Left forelimb (tissue), 1 donor: ENCODE results near the gene CYP4F11.
"Not testable (repeated sequence)": the region's sequence is repeated elsewhere in the genome, so short reads cannot be mapped to it uniquely, and the experiment has no call there.

Source experiments
- DNase-seq: peaks from one replicate; pipeline ENCODE4 v3.0.0-alpha.2; 2018; ENCODE audit warnings: low spot score

CYP4F11 gene

DNA sequence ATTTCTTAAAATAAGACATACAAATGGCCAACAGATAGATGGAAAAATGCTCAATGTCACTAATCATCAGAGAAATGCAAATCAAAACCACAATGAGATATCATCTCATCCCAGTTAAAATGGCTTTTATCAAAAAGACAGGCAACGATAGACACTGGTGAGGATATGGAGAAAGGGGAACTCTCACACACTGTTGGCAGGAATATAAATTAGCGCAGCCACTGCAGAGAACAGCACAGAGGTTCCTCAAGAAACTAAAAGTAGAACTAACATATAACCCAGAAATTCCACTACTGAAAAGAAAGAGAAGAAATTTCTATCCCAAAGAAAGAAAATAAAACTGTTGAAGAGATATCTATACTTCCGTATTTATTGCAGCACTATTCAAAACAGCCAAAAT, 51.0 kb downstream of the CYP4F11 start:
- not testable (repeated sequence) for DNase-seq

DNA sequence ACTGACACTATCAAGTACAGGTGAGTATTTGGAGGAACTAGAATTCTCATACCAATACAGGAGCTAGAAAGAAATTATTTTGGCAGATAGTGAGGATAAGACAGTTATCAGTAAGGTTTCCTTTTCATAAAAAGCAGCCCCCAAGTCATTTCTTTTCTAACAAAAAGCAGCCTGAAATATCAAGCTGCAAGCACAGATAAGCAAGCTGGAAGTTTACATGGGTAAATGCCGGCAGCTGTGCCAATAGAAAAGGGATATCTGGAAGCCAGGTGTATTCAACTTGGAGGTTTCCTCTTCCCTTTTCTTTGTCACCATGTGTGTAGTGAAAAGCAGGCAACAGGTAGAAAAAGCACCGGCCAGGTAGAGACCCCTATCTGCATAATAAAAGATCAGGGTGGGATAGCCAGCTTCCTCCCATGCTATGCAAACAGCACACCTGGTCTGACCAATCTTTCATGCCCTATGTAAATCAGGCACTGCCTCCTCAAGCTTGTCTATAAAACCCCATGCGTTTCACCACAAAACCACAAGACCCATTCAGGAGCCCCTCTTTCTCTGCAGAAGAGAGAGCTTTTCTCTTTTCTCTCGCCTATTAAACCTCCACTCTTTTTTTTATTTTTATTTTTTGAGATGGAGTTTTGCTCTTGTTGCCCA, 59.4 kb downstream of the CYP4F11 start:
- no peak for DNase-seq

DNA sequence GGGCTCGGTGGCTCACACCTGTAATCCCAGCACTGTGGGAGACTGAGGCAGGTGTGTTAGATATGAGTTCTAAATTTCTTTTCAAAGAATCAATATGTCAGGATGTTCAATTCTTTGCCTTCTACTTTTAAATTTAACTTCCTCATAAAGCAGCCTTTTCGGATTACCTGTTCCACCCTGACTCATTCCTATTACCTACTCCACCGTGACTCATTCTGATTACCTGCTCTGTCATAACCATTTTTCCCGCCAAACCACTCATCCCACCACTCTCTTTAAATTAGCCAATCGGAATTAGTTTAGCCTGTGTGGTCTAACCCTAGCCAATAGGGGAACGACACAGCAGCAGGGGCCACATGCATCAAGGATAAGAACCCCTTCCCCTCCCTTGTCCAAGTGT, 60.6 kb downstream of the CYP4F11 start:
- DNase-seq, result not testable (repeated sequence)

DNA sequence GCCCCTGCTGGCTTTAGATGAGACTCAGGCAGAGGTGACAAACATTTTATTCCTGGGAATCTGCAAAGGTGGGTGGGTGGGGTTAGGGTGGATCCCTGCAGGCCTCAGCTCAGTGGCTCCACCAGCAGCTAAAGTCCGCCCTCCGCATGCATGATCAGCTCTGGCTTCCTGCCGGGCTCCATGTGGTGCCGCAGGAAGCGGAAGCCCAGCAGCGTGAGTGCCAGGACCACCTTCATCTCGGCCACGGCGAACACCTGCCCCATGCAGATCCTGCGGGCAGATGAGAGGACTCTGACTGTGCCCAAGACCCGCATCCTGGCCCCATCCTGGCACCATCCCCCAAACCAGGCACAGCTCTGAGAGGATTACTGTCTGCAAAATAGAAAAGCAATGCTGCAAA, 62.8 kb downstream of the CYP4F11 start:
- no peak for DNase-seq

DNA sequence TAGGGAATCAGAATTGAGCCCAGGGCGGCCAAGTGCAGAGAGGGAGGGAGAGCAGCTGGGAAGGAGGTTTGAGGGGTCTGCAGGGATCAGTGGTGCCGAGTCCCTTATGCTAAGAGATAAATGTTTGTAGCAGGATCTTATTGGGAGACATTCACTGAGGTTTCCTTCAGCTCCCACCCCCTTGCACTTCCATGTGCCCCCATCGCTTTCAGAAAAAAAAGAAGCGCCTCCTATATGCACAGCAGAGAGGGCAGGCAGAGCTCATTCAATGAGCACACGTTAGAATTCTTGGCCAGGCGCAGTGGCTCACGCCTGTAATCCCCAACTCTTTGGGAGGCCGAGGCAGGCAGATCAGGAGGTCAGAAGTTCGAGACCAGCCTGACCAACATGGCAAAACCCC, 64.5 kb downstream of the CYP4F11 start:
- DNase-seq, result no peak

DNA sequence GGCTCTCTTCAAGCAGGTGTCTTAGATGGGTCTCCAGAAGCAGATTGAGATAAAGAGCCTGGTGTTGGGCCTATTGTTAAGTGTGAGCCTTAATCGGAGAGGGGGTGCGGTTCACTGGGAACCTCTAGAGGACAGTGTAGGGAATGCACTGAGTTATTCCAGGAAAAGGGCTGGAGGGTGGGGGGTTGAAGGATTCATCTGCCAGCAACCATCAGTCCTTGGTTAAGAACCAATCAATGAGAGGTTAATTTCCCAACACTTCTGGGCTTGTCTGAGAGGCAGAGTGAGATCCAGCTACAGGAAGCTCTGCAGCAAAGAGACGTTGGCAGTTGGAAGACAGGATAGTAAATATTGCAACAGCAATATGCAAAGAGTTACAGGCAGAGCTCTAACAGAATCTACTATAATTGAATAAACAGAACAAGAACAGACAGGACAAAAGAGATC, 65.2 kb downstream of the CYP4F11 start:
- no peak for DNase-seq

DNA sequence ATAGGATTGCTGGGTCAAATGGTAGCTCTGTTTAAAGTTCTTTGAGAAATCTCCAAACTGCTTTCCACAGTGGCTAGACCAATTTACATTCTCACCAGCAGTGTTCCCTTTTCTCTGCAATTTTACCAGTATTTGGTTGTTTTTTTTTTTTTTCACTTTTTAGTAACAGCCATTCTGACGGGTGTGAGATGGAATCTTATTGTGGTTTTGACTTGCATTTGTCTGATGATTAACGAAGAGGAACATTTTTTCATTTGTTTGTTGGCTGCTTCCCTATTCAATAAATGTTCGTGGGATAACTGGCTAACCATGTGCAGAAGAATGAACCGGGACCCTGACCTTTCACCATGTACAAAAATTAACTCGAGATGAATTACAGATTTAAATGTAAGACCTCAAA, 67.7 kb downstream of the CYP4F11 start:
- no peak for DNase-seq

DNA sequence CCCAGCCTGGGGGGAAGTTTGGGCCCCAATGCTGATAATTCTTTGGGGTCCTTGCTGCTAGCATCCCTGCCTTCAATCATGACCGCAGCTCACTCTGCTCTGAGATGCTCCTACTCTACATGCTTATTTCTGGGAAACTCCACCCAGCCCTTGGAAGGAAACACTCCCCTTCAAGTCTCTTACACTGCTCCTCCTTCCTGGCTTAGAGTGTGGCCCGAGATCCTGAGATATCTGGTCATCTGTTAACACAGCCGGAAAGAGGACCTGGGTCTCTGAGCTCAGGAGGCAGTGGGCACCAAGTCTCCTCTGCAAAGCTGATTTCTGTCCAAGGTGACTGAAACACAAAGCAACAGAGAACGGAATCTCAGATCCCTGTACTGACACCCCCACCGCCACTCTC, 69.5 kb downstream of the CYP4F11 start:
- no peak for DNase-seq

DNA sequence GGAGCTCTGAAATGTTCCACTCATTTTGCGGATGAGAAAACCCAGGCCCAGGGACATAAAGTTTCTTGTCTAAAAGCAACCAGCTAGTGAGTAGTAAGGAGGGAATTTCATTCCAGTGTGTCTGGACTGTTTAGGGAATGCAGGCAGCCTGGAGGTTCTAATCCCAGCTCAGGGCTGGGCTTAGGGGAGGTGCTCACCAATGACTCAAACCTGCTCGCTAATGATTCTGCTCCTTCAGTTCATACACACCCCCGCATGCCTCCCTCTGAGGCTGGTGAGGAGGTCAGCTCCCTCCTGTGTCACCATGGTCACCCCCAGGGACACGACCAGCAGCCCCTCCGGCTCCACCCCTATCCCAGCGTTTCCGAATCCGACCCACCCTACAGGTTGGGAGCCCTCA, 71.1 kb downstream of the CYP4F11 start:
- no peak for DNase-seq

DNA sequence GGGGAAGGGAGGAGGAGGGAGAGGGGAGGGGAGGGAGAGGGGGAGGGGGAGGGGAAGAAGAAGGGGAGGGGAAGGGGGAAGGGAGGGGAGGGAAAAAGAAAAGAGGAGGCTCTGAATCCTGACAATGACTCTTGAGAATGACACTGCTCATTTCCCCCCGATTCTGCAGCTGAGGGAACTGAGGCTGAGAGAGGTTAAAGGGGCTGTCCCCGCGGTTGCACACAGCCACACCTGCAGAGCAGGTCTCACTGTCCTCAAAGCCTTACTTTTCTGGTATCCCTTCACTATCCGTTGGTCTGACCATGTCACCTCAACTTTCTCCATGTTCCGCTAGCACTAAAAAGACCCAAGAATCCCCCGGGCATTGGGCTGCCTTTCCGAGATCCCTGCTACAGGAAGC, 71.9 kb downstream of the CYP4F11 start:
- no peak for DNase-seq
